ENCODE measurements around the gene MYOM1.

Gene MYOM1

DNA sequence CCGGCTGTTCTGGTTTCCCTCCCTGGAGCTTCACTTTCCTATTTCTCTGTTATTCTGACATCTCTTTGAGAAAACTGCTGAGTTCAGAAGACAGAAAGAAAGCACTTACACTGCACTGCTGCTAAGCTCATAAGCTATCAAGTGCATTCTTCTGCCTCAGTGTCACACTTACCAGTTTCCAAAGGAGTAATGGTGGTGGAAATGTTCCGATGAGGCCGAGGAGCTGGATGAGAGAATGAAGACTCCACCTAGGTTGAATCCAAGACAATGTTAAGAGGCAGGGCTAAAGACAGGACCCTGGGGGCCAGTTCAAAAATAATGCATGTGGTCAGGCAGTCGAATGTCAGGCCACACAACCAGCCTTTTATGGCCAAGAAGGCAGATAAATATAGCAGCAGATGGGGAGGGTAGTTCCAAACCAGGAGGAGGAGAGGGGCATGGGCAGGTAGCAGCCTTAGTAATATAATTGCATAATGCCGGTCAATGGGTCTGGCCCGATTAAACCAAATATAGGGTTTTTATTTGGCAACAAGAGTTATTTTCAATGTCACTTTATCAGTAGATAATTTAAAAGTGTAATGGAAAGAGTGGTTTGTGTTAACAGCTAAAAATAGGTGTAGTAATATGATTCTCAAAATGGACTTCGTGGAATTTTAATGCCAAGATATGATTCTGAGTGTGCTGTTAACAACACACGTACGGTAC is at the start of gene MYOM1:
MYOM1 (minus strand) TSS at position 338 of the 705 bp plus-strand sequence. CDS start 4,745 bp downstream, outside the sequence.
- DNase-seq (ENCODE audit: low spot score) = no peak

DNA sequence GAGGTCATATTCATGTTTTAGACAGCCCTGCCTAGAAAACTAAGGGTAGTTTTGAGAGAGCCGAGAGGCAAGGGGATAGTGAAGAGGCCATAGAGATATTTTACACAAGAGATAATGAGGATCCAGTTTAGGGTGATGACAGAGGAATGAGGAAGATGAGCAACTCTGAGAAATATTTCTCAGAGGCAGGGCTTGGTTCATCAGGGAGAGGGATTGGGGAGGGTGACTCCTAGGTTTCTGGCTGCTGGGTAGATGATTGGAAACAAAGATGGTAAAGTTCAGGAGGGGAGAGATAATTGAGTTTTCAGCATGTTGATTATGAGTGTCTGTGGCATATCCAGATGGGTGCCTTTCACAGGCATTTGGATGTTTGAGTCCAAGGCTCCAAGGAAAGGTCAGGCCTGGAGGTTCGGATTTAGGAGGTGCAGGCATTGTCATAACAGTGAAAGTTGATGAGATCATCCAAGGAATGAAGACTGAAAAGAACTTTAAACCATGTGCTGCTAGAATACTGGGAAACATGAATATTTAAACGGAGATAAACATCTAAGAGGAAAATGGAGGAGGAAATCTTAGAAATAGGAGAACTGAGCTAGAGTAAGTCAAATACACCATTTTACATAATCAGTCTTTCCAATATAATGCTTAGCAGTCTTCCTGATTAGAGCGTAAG is 49.6 kb upstream of the MYOM1 start:
- peak; percentile 66 for DNase-seq (ENCODE audit: low spot score)

DNA sequence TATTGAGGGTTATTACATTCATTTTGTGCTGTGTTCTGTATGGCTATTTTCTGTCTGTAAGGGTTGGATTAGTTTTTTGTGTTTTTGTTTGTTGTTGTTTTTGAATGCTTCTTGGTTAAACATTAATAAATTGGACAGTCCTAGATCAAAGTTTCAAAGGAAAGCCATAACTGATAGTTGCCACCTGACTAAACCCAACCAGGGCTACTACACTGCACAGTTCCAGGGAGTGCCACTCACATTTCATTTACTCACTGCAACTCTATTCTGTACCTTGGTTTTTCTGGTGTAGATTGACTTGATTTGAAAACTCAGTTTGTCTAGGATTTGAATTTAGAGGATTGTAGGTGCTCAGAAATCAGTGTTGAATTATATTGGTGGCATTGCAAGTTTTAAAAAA is 48.5 kb upstream of the MYOM1 start:
- DNase-seq (ENCODE audit: low spot score) = no peak

DNA sequence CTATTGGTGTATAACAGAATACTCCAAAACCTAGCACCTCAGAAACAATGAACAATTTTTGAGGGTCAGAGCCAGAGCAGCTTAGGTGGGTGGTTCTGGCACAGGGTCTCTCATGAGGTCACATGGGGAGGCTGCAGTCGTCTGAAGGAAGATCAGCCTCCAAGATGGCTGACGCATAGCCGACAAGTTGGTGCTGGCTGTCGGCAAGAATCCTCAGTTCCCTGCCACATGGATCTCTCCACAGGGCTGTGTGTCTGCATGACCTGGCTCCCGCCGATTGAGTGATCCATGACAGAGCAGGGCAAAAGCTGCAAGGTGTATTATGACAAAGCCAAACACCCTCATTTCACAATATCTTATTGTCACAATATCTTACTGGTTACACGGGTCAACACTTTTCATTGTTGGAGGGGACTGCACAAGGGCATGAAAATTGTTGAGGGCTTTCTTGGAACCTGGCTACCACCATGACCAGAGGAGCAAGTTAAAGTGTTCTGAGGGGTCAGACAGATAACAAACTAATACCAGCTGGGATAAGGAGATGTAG is 46.4 kb upstream of the MYOM1 start:
- no peak for DNase-seq (ENCODE audit: low spot score)

DNA sequence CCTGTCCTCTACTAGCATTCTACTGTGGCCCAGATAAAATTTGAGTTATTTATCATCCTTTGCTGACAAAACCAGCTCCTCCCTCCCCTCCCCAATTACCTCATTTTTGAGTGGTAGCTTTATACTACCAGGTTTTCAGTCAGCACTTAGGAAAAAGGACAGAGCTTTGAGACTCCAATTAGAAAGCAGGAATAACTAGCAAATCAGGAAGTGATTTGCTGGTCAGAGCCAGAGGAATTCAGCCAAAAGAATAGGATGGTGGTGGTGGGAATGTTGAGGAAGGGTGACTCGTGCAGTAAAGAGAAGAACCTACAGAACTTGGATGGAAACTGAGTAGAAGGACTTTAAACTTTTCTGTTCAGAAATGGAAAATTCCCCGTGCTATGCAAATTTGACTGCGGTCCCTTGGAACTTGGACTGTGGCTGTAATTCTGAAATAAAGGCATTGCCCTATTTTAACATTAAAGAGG is 45.8 kb upstream of the MYOM1 start:
- peak; percentile 38 for DNase-seq (ENCODE audit: low spot score)

DNA sequence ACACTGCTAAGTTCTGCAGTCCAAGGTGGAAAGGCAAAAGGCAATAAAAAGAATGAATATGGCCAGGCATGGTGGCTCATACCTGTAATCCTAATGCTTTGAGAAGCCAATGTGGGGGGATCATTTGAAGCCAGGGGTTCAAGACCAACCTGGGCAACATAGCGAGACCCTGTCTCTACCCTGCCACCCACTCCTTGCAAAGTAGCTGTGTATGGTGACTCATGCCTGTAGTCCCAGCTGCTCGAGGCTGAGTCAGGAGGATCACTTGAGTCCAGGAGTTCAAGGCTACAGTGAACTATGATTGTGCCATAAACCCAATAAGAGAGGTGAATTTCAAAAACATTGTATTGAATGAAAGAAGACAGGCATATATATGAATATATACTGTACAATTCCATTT is 44.6 kb upstream of the MYOM1 start:
- DNase-seq (ENCODE audit: low spot score) = no peak

DNA sequence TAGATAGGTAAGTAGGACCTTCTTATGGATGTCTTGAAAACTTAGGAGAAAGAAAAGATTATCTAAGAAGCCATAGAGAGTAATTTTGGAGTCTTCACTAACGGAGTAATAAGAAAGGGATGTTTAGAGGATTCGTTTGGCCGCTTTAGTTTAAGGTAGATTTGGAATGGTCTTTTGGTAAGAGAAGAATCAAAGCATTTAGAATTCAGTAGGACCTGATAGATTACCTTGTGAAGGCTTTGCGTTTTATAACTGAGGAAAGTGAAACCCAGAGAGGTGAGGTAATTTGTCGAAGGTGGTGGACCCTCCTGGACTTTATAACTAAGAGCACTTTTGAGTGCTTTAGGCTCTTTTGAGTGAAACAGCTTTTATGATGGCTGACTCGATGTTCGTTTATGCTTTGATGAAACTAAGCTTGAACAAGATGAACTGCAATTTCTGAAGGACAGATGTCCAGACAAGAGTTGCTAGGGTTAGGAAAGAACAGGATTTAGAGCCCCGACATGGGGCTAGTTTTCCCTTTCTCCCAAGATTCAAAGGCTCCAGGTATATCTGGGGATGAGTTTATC is 43.4 kb upstream of the MYOM1 start:
- no peak for DNase-seq (ENCODE audit: low spot score)

DNA sequence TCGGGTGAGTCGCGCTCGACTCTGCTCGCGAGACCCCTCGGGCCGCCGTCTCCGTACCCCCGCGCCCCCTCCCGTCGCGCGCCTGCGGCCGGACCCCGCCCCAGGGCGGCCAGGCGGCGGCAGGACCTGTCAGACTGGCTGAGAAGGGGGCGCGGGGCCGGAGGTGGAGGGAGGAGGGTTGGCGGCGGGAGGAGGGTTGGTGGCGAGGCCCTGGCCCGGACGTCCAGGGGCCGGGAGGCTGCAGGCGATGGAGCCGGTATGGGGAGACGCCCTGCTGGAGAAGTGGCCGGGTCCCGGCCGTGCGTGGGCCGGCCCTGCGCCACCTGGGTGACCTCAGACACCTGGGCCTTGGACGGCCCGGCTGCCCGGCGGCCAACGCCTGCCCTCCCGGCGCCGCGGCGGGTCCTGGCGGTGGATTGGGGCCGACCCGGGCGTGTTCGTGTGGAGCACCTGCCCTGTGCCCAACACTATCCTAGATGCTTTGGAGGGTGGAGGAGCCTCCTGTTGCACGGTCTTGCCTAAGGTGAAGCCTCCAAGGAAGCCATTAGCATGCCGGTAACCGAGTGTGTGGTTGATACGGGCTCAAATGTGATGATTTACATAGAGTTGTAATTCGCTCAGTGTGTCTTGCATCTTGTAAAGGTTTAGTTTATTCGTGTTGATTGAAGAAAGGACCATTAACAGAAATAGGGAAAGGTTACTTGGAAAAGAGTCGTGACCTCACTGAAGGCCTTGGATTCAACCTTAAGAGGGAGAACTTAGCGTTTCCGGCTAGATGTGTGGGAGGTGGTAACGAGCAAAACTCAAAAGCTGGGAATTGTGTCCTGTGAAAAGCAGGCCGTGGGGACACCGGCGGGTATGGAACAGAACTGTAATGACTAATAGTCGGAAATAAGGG is 42.7 kb upstream of the MYOM1 start:
- DNase-seq (ENCODE audit: low spot score) = no peak

DNA sequence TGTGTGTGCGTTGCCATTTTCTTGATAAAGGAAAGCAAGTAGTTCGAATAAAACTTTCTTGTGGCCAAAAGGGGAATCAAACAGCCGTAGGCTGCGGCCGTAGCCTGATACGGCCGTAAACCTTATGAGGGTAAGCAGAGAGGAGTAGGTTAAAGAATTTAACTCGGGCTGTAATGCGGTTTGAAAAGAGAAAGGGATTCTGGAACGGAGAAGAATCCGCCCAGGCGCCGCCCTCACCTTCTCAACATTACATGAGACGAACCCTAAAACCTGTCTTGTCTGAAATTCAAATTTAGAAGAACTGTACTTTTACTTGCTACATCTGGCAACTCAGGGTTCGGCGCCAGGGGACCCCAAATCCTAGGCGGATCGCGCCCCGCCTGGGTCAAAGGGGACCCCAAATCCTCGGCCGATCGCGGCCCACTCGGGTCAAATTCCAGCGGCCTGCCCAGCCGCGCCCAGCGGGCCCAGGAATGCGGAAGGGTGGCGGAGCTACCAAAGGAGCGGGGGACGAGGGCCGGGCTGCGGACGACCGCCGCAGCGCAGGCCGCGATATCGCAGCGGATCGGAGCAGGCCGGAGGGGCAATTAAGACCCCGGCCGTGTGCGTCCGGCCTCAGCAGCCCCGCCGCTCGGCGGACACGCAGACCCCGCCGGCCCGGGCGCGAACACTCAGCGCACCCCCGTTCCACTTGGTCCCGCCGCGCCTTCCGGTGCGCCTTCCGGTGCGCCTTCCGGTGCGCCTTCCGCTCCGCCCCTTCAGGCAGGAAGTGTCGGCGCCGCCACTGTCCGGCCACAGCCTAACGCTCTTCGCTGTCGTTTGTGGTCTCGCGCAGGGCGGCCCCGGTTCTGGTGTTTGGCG is 41.8 kb upstream of the MYOM1 start, which contains the start of gene MYL12B:
MYL12B (plus strand) TSS at position 761 of the 861 bp plus-strand sequence. CDS start 10,766 bp downstream, outside the sequence.
- peak; percentile 89 for DNase-seq (ENCODE audit: low spot score)

DNA sequence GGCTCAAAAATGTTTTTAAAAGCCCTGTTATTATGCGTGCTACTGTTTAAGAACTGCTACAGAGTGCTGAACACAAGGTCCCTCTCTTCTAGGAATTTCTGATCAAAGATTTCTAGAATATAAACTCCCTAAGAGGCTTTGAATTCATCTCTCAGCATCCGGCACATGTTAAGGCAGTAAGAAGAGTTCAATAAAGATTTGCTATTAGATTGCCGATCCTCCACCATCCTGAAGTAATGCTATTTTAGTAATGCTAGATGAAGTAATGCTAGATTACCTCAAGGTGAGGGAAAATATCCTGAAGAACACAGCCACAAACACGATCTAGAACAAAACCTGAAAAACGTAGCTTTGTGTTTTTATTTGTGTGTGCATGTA is 41.2 kb upstream of the MYOM1 start:
- DNase-seq (ENCODE audit: low spot score) = no peak

DNA sequence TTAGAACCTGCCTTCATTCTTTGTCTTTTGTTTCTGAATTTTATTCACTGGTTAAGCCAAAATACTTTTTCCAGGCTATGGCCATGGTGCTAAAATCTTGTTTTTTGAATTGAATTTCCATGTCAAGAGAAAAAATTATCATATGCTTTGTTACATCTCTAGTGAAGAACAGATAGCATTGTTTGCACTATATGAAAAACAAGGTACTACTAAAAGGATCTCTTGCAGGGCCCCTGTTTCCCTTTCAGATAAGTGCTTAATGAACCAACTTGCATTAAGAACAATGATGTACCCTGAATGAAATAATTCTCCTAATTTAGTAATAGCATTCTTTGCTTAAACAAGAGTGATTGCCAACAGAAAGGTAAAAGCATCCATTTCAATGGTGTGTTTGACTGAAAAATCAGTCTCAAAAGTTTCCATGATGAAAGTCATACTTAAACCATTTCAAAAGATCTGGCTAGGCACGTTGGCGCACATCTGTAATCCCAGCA is 37.9 kb upstream of the MYOM1 start:
- DNase-seq (ENCODE audit: low spot score) = no peak

DNA sequence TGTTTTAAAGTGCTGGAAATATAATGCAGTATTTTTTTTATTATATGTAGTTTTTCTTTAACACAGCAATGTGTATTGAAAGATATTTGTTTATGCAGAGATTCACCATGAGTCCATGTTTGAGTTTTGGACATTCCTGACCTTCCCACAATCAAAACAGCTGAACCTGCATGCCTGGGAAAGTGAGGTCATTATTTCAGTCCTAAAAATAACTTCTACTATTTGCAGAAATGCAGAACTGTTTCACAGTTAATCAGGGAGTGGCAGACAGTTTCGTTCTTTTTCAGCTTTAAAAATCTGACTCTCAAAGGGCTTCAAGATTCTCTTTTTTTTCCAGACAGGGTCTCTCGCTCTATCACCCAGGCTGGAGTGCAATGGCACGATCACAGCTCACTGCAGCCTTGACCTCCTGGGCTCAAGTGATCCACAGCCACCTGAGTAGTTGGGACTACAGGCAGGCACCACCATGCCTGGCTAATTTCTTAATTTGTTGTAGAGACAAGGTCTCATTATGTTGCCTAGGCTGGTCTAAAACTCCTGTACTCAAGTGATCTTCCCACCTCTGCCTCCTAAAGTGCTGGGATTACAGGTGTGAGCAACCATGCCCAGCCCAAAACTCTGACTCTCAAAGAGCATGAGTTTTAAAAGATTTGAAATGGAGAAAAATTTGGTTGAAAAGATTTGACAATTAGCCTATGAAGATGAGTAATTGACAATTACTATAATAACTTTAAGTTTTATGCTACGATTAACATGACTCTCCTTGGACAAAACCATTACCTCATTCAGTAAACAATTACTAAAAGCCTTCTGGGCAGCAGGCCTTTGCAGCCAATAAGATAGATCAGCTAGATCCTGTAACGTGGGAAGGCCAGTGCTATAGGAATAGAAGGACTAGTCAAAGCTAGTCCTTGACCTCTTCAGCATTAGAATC is 37.2 kb upstream of the MYOM1 start:
- peak; percentile 36 for DNase-seq (ENCODE audit: low spot score)

DNA sequence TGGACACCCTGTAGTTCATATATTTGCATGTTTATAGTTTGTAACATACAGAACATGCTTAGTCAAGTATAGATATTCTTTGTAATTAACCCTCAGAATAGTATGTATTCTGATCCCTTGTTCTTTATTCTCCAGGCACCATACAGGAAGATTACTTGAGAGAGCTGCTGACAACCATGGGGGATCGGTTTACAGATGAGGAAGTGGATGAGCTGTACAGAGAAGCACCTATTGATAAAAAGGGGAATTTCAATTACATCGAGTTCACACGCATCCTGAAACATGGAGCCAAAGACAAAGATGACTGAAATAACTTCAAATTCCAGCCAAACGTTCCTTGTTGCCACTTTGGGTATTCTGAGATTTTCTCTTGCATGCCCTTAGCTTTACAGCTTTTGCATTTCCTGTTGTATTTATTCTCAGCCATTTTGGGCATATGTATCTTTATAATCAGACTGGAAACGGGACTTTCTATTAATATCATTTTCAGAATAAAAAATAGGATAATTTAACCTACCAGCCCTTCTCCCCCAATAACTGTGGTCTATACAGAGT is 35.9 kb upstream of the MYOM1 start:
- DNase-seq (ENCODE audit: low spot score) = no peak

DNA sequence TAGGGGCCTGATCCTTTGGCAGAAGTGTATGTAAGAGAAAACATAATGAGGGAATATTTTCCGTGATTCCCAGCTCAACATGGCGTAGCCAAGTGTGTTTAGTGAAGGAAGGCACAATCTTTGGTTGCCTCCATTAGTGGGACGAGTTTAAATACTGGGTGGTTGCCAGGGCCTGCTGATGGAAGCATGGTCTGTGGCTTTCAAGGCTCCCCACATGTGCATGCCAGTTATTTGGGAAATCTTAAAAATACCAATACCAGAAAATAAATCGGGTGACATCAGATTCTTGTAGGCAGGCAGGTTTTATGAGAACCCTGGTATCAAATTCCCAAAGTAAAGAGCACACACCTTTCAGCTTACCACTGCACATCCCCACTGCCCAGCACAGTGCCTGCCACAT is 35.0 kb upstream of the MYOM1 start:
- no peak for DNase-seq (ENCODE audit: low spot score)

DNA sequence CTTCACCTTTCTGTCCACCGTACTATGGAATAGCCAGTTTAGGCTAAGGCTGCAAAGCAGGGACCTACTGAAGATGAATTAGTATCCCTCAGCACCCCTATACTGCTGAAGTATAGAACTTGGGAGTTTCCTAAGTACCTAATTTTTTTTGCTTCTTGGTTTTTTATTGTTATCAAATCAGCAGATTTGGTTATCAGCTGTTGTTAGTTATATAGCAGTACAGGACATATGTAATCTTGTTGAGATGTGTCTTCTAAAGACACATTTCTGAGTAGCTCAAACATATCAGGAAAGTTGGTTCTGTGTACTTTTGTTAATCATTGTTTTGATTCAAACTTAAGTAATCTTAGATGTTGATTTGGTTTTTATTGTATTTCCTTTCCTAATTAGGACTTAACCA is 33.1 kb upstream of the MYOM1 start:
- no peak for DNase-seq (ENCODE audit: low spot score)

DNA sequence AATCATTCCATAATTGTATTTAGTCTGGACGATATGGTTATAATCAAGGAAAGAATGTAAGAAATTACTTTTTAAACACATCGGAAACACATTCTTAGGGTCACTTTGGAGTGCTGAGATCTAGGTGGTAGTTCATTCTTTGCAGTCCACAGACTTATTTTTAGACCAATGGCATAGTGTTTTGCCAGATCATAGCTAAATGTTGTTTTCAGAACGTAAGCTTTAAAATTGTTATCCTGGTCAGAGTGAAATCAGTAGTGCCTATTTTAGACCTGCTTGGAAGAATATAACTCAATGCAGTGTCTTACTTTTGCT is 32.2 kb upstream of the MYOM1 start:
- no peak for DNase-seq (ENCODE audit: low spot score)

DNA sequence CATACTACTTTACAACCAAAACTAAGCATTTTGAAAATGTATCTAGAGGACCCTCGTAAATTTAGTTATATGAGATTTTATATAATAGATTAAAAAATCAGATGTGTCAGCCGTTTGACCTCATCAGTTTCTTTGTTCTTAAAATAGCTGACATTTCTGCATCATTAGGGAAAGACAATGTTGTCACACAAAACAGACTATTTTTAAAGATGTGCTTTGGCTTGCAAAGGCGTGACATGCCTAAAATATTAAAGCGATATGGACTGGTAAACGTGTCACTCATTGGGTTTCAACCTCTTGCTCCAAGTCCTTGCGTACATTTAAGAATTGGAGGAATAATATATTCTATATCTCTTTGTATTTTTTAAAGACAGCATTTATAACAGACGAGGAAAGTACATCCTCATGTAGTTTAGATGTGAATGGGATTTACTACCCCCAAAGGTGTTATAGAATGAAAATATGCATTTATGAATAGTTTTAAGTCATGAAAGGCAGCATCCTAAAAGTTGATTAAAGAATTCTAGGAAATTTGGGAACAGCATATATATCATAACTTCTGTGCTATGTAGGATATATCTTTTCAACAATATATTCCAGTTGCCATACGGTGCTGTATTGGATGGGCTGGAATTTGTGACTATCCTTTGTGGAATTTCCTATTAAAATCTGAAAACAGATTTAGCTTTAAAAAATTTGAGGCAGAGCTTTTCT is 31.6 kb upstream of the MYOM1 start:
- no peak for DNase-seq (ENCODE audit: low spot score)

DNA sequence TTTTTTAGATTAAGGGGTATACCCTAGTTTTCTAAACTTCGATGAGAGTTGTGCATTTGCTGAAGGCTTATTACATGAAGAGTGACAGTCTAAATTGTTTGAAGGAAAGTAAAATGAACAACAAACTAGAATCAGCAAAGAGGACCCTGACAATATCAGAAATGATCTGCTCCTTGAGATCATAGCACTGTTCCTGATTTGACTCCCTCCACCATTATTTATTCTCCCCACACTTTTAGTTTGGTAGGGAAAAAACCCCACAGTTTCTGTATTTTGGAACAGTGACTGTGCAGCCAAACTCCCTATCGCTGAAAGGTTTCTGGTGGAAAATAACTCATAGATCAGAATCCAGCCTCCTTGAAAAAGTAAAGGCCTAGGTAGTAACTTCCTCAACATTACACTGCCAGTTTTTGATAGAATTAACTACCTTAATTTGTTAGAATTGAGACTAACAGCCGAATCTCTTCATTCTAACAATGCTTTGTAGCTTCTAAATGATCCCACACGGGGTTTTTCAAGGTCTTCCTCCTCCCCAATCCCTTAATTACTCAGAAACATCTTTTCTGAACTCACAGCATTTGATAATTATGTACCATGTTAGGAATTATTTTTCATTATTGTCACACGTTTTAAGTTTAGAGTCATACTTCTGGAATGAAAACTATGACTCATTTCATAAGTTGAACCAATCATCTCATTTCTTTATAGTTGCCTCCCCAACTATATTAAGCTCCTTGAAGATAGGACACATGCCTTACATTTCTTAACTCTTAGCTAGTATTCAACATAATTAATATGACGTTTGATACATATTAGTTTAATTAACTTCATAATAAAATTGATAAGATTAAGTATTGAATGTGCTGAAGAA is 30.7 kb upstream of the MYOM1 start:
- peak; percentile 58 for DNase-seq (ENCODE audit: low spot score)
